GM21447 (cell line): ENCODE data around the gene MEIOSIN.

Experiments
- ATAC-seq: cut with Tn5 transposase; IDR thresholded peaks from one replicate; pipeline ENCODE4 v1.9.1; 2021; ENCODE audit not compliant: unreplicated experiment

The MEIOSIN gene

DNA sequence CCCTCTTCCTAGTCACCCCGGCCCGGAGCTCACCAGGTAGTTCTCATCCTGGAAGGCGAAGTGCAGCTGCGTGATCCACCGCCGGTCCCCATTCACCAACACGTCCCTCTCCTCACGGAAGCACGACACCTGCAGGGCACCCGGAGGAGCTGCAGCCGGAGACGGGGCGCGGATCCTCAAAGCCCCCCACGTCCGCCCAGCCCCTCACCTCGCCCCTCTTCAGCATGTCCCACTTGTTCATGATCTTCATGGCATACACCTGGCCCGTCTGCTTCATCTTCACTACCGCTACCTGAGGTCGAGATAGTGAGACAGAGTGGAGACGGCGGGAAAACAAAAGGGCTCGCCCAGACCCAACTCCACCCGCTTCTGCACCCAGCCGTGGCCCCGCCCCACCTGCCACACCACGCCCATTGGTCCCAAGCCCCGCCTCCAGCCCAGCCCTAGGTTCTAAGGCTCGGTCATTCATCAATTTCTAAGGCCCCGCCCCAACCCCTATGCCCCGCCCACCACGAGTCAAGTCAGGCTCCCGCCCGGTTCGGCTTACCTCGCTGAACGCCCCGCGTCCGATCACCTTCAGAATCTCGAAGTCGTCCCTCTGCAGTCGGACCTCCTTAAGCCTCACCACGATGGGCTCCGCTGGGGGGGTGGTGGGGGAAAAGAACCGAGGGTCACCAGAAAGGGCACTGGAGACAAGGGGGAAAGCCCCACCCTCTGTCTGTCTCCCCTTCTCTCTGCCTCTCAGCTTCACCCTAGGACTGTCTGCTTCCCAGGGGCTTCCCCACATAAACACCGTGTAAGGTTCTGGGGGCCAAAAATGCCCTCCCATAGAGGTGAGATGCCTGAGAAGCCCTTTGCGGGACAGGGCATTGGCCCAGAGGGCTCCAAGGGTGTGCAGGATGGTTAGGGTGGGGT is 46.2 kb downstream of the MEIOSIN start:
- peak; percentile 85 for ATAC-seq

DNA sequence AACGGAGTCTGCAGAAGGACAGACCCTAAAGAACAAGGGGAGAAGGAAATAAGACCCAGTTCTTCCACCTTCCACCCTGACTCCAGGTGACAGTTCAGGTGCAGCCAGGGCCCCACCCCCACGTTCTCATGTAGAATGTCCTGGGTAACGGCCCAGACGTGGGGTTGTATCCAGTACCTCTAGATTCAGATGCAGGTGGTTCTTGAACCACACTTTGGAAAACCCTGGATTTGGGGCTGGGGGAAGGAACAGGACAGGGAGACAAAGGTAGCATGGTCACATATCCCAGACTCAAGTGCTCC is 46.9 kb downstream of the MEIOSIN start:
- ATAC-seq = no peak

DNA sequence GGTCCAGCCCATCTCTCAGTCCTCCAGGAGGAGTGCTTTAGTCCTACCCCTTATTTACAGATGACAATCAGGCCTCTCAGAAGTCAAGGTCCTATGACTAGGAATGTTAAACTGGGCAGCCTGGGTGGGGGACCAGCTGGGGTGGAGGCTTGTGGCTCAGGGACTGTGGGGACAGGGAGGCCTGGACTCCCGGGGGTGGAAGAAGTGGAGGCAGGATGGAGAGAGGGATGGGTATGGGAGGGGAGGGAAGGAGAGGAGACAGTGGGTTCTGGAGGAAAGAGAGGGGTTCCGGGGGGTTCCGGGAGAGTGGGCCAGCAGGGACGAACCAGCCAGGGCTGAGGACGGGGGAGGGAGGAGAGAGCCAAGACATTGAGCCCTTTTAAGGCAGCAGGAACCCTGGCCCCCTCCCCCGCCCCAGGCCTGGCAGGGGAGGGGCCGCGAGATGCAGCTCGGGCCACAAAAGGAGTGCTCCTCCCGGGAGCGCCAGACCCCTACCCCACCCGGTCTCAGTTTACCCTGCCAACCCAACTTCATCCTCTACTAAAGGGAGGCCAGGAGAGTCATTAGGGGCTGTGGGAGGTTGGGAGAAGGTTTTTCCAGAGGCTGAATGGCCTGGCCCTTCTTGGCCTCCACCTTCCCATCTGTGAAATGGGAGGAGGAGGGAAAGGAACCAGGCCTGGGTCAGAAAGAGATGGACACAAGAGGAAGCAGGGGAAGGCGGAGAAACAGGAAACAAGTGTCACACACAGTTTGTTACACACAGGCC is 47.4 kb downstream of the MEIOSIN start:
- ATAC-seq = no peak

DNA sequence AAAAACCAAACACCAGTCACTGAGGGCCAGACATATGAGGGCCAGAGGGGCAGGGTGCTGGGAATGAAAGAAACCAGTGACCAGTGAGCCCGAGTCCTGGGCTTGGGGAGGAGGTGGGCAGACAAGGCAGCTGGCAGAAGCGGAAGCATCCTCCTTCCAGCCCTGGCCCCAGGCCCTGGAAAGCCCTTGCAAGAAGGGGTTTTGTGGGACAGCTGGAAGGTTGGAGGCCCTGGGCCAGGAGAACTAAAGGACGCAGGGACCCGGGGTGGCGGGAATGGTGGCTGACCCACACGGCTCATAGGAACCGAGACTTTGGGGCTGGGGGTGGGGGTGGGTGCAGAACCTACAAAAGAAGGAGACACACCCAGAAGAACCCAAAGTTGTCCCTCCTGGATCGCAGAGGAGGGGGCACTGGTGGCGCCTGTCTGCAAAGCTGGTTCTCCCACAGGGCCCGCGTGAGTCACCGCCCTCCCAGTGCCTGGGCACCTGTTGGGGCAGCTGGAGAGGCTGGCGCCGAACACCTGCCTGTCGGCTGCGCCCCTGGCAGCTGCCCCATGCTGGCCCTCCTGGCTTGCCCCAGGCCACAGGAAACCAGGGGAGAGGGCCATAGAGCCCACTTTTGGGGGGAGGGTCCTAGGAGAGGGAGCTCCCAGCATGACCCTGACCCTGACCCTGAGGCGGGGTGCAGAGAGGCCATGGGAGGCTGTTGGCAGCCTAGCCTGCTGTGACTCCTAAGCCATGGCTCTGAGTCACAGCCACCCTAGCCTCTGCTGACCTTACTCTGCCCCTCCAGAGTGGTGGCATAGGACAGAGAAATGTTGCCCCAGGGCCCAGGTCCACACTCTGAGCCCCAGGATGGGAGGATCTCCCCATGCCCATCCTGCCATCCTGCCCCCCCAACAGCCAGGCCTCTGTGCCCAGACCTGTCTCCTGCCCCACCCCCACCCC is 48.2 kb downstream of the MEIOSIN start:
- ATAC-seq = no peak

DNA sequence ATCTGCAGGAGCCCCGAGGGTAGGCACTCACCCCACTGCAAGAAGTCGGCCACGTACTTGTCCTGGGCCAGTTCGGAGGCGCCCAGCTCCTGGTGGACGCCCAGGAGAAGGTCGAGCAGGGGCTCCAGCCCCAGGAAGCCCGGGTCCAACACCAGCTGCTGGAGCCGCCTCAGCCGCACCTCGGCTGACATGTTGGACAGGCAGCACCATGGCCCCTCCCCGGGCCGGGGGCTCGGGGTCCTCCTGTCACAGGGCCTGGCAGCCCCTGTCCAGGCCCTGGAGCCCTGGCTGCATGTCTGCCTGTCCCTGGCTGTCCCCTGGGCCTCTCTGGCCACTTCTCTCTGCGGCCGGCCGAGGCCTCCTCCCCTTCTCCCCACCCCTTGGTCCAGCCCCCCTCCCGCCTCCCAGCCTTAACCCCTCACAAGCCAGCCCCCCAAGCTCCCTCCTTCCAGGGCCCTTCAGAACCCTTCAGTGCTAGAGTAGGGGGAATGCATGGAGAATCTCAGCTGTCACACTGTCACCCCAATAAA is 49.0 kb downstream of the MEIOSIN start, which contains the start of gene DMPK:
Gene DMPK, minus strand, starts transcription at position 329 of the 530 bp plus-strand sequence. Its CDS starts 138 bp downstream, at position 191.
- no peak for ATAC-seq

DNA sequence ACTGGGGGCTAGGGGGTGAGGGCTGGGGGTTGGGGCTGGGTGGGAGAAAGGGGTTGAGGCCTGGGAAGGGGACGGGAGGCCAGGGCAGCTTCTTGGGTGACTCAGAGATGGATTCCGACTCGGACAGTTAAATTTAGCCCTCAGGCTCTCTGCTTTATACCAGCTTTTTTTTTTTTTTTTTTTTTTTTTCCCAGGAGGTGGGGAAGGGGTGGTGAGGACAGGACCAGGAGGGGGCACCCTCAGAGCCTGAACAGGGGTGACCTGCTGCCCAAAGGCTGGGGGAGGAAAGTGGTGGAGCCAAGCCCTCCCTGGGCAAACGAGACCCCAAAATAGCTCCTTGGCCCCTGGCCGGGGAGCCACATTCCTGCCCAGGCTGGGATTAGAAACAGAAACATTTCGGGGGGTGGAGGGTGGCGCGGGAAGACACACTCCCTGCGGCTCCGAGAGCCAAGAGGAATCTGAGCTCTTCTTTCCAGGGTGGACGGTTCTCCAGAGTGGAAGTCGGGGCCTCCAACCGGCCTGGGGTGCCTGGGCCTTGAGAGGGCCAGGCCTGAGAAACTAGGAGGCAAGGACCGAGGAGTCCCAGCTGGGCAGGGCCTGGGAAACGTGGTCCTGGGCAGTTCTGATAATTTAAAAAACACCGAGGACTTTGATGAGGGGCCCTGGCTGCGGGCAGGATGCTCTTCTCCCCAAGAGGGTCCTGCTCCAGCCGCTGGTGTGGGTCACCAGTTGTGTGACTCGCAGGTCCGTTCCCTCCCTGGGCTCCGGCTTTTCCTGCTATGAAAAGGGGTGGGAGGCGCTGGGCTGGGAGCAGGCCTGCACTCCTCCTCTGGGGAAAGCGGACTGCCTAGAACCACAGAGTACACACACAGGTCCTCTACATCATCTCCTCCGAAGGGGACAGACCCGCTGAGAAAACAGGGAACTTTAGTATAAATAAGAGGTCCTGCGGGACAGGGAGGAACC is 49.9 kb downstream of the MEIOSIN start:
- no peak for ATAC-seq

DNA sequence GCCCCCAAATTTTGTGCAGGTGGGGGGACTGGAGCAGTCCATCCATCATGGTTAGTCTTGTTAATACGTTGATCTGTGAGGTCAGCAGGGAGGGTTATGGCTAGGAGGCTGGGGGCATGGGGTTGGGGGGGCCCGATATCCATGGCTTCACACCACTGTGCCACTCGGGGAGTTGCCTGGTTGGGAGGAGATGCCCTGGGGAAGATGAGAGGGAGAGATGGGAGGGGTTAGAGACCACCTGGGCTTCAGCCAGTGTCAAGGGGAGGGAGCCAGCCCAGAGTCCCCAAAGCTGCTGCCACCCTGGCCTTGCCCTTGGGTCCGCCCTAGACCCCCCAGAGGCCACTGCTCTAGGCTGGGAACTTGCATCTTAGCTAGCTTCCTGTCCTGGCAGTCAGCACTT is 50.9 kb downstream of the MEIOSIN start:
- no peak for ATAC-seq

DNA sequence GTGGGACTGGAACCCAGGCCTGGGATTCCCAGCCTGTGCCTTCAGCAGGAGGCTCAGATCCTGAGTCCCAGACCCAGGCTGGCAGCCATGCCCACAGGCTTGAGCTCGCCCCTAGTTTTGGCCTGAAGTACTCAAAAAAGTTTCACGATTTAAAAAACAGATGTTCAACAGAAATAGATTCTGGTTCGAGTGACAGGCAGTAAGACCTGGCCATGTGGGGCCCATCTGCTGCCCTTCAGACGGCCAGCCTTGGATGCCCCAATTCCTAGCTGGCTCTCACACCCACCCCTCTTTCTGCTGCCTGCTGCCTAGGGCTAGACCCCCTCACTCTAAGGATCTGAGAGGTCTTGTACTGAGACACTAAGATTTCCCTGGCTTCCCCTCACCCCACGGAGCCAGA is 51.9 kb downstream of the MEIOSIN start:
- ATAC-seq = no peak

DNA sequence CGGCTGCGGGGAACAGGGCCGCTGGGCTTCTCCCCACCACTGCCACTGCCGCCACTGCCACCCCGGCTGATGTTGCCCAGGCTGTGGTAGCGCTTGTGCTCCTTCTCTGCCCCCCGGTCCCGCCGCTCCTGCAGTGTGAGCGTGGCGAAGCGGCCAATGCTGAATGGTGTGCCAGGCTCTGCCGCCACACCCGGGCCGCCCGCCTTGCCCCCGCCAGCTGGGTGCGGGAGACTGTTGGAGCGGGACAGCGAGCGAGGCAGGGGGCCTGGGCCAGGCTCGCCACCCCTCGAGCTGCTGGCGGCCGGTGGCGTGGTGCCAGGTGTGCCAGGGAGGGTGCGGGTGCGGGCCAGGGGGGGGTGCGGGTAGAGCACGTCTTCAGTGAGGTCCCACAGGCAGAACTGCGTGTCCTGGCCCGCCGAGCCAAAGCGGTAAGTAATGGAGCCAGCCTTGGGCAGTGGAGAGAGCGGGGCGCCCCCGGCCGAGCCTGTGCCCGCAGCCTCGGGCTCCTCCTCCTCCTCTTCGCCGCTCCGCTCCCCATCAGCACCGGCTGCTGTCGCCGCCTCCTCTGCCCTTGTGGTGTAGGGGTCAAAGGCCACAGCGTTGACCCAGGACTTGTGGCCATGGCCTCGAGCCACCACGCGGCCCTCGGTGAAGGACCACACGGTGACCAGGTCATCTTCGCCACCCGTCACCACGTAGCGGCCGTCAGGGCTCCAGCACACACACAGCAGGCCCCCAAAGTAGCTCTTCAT is 52.7 kb downstream of the MEIOSIN start:
- no peak for ATAC-seq

DNA sequence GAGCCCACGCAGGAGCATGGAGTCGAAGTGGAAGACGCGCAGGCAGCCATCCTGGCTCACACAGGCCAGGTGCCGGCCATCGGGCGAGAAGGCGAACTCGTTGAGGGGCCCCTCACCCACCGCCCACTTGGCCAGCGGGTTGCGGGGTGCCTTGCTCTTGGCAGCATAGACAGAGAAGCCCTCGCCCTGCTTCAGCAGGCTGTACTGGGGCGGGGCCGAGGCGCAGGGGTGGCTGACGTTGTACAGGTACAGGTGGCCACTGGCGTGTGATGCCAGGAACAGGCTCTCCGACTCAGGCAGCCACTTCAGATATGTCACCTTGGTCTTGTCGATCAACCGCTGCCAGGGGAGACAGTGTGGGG is 53.3 kb downstream of the MEIOSIN start:
- ATAC-seq = no peak

DNA sequence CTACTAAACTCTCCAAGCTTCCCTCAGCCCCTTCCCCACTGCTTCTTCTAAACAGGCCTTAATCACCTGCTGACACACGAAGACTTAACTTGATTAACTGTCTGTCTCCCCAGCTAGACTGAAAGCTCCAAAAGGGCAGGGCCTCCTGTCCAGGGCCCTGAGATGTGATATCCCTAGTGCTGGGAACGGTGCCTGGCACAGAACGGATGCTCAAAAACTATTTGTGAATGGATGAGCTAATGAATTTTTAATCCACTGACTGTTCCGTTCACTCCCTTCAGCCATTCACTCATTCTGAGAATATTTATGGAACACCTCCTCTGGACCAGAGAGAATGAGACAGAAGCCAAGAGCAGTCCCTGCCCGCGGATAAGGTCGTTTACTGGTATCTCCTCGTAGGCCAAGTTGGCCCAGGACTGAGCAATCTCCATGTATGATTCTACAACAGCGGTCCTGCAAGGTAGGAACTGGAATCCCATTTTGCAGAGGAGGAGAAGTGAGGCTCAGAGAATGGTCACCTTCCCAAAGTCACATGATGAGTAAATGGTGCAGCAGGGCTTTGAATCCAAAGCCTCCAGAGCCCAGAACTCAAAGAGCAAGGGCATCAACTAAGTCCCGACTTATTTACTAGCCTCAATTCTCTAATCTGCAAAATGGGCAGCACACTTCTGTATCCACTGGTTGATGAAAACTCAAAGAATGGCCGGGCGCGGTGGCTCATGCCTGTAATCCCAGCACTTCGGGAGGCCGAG is 56.0 kb downstream of the MEIOSIN start:
- no peak for ATAC-seq

DNA sequence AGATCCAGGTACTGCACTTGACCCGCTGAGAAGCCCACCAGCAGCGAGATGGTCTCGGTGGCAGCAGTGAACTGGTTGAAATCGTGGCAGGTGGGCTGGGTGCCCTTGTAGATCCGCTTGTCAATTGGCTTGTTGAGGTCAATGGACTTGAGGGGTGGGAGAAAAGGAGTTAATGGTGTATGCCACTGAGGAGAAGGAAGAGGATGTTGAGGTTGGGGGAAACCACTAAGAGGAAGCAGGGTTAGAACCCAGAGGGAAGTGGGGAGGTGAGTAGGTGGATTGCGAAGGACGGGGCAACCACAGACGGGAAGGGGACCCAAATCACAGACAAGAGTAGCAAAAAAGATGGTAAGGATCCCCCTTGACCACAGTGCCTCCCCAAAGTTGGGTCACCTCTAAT is 57.7 kb downstream of the MEIOSIN start:
- ATAC-seq = no peak

DNA sequence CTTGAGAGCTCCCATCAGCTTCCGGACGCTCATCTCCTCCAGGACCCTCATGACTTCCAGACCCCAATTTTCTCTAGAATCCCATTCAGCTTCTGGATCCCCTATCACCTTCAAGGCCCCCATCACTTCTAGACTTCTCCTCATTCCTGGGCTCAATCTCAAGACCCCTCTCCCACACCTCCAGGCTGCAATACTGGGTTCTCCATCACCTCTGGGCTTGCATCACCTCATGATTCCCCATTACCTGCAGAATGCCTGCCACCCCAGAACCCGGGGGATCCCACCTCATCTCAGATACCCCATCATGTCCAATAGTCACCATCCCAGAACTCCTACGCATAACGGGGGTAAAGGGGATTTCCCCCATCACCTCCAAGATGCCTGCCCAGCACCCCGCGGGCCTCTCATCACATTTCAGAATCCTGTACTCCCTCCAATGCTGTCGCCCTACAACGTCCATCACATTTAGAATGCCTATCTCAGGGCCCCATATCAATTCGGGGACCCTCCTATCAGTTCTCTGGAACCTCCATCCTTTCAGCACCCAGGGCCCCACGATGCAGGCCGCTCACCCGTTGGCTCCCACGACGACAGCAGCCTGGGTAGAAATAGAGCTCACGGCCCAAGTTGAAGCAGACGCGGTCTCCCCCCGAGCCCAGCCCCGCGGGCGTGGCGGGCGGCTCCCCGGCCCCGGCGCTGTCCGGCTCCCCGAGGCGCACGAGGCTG is 58.7 kb downstream of the MEIOSIN start:
- ATAC-seq = peak; percentile 19

DNA sequence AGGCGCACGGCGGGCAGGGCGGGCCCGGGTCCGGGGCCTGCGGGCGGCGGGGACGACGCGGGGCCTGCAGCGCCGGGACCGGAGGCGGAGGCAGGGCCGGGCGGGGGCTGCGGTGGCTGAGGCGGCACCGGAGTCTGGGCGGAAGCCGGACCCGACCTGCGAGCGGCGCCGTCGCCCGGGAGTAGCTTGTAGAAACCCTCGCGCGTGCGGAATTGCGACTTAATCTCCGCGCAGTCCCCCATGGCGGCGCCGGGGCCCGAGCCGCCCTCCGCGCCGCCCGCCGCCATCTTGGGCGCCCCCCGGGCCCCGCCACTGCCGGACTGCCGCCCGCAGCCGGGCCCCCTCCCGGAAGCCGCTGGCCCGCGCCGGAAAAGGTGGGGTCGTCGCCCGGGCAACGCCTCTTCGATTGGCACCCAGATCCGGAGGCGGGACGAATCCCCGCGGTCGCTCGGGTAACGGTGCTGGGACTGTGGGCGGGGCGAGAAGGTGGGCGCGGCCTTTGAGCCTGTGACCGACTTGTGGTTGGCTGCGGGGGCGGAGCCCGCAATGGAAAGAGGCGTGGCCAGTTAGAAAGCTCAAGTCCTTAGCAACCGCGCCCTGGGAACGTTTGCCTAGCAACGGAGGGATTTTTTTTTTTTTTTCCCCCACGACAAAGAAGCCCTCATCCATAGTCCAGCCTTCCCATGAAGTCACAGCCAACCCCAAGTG is 59.4 kb downstream of the MEIOSIN start, which contains the start of gene DMWD:
Gene DMWD, minus strand, starts transcription at position 376 of the 708 bp plus-strand sequence. Its CDS starts 89 bp downstream, at position 287.
- peak; percentile 90 for ATAC-seq

DNA sequence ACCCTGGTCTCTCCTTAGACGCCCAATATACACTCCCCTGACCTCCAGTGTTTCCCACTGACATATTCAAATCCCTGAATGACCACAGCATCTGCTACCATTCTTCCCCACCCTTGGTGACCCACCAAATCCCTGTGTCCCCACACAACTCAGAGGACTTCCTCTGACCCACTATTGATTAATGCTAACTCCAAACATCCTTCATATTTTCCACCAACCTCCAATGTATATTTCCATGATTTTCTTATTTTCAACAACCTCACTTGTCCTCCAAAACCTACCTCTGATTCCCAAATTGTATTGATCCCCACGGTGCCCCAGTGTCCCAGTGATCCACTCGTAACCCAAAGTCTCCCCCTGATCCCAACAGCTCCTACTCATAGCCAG is 59.9 kb downstream of the MEIOSIN start:
- ATAC-seq = no peak

DNA sequence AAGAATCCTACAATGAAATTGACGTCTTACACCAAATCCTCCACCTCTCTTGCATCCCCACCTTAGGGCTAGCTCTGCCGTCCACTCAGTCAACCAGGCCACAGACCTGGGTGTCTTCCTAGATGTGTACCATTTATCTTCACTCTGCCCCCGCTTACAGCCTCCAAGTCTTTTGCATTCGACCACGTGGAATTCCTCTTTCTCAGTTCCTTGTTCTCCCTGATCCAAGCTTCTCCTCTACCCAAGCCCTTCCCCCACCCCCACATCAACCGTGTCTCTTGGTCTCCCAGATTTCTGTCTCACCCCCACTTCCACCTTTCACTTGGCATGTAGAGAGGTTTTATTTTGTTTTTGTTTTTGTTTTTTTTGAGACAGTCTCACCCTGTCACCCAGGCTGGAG is 60.6 kb downstream of the MEIOSIN start:
- no peak for ATAC-seq

DNA sequence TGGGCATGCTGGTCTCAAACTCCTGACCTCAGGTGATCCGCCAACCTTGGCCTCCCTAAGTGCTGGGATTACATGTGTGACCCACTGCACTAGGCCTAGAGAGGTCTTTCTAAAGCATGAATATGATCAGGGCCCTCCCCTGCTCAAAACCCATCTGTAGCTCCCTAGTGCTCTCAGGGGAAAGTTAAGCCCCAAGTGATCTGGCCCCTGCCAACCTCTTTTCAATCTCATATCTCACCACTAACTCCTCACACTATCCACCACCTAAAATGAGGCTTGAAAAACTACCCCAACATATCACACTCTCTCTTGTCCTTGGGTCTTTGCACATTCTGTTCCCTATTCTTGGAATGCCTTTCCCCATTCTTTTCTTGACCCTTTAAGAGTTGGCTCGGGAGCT is 61.4 kb downstream of the MEIOSIN start:
- no peak for ATAC-seq
